OCI-LY1 (cell line): Measurements from ENCODE around the gene MBD6.

Experiments
- H2AFZ ChIP-seq: fragments of 200-600 bp; sonication (generic), shearing (Covaris generic); 2 replicates; pipeline ENCODE4 v1.6.0; 2014; ENCODE audit warnings: antibody characterized with exemption, mild to moderate bottlenecking, low read length
- H3F3A ChIP-seq: fragments of 200-600 bp; sonication (generic), shearing (Covaris generic); 2 replicates; pipeline ENCODE4 v1.6.0; 2014; ENCODE audit warnings: mild to moderate bottlenecking, antibody characterized with exemption, low read length, moderate library complexity; ENCODE audit not compliant: insufficient read depth
- H3K27ac ChIP-seq: fragments of 200-600 bp; sonication (generic); 2 replicates; pipeline ENCODE4 v1.5.1; 2014; ENCODE audit warnings: low read length, mixed run types, mild to moderate bottlenecking, low read depth; ENCODE audit not compliant: poor library complexity, severe bottlenecking
- H3K27me3 ChIP-seq: fragments of 200-600 bp; sonication (generic); 2 replicates; pipeline ENCODE4 v1.6.0; 2014; ENCODE audit warnings: antibody characterized with exemption, mild to moderate bottlenecking, low read length, moderate library complexity; ENCODE audit not compliant: insufficient read depth
- H3K36me3 ChIP-seq: fragments of 200-600 bp; sonication (generic); 2 replicates; pipeline ENCODE4 v1.6.1; 2014; ENCODE audit warnings: mild to moderate bottlenecking, antibody characterized with exemption, low read length, moderate library complexity, mixed read lengths; ENCODE audit not compliant: insufficient read depth
- H3K4me1 ChIP-seq: fragments of 200-600 bp; sonication (generic); 2 replicates; pipeline ENCODE4 v1.5.1; 2014; ENCODE audit warnings: mild to moderate bottlenecking, low read length, moderate library complexity; ENCODE audit not compliant: insufficient read depth, severe bottlenecking
- H3K4me2 ChIP-seq: fragments of 200-600 bp; sonication (generic), shearing (Covaris generic); 2 replicates; pipeline ENCODE4 v1.6.1; 2014; ENCODE audit warnings: low read length
- H3K4me3 ChIP-seq: fragments of 200-600 bp; sonication (generic); 2 replicates; pipeline ENCODE4 v1.5.1; 2014; ENCODE audit warnings: low read length, low read depth, mild to moderate bottlenecking, mixed read lengths; ENCODE audit not compliant: poor library complexity, severe bottlenecking
- H3K79me2 ChIP-seq: fragments of 200-600 bp; shearing (Covaris generic); 2 replicates; pipeline ENCODE4 v1.6.1; 2016; ENCODE audit warnings: mixed run types, low read length, mixed read lengths; ENCODE audit not compliant: insufficient read depth
- H3K9ac ChIP-seq: fragments of 200-600 bp; sonication (generic), shearing (Covaris generic); 2 replicates; pipeline ENCODE4 v1.6.1; 2014; ENCODE audit warnings: mild to moderate bottlenecking, low read length, mixed read lengths
- H3K9me2 ChIP-seq: fragments of 200-600 bp; sonication (generic), shearing (Covaris generic); 2 replicates; pipeline ENCODE4 v1.6.1; 2014; ENCODE audit warnings: low read depth, mild to moderate bottlenecking, low read length, mixed read lengths
- H3K9me3 ChIP-seq: fragments of 200-600 bp; shearing (Covaris generic); 2 replicates; pipeline ENCODE4 v1.6.1; 2014; ENCODE audit warnings: low read length, mixed read lengths
- H4K20me1 ChIP-seq: fragments of 200-600 bp; sonication (generic), shearing (Covaris generic); 2 replicates; pipeline ENCODE4 v1.6.0; 2016; ENCODE audit warnings: mild to moderate bottlenecking, low read length; ENCODE audit not compliant: insufficient read depth
- EZH2 ChIP-seq: fragments of 200-600 bp; sonication (generic), shearing (Covaris generic); IDR thresholded peaks from 2 replicates; pipeline ENCODE4 v1.8.0; 2017; ENCODE audit warnings: borderline replicate concordance, mixed run types, mild to moderate bottlenecking, antibody characterized with exemption, low read length, moderate library complexity, mixed read lengths
- TF ChIP-seq, protein P1 (sequence below): fragments of 200-600 bp; sonication (generic), shearing (Covaris generic); IDR thresholded peaks from 2 replicates; pipeline ENCODE4 v1.5.1; 2017; ENCODE audit warnings: mild to moderate bottlenecking, antibody characterized with exemption, low read length, moderate library complexity, mixed read lengths

The MBD6 gene

DNA sequence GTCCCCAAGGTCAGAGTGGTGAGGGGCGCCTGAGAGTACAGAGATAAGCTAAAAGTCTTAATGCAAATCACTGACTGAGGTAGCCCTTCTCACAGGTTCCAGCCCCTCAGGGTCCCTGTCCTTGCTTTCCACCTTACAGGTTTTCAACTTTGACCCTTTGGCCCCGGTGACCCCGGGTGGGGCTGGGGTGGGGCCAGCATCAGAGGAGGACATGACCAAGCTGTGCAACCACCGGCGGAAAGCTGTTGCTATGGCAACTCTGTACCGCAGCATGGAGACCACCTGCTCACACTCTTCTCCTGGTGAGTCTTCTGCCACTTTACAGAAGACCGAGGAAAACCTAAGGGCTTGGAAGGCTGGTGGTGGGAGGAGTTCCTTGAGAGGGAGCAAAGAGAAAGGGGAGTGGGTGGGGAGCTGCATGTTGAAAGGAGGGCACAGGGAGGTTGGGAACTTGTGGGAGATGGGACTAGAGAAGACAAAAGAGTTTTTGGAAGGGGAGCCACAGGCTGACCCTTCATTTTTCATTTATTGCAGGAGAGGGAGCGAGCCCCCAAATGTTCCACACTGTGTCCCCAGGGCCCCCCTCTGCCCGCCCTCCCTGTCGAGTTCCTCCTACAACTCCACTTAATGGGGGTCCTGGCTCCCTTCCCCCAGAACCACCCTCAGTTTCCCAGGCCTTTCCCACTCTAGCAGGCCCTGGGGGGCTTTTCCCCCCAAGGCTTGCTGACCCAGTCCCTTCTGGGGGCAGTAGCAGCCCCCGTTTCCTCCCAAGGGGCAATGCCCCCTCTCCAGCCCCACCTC lies 2.4 kb downstream of the MBD6 start:
- Histone ChIP-seq H3F3A (0 out of 2 replicates have a peak, but pooled peaks cover 7% of the 10 kb centered on the region), H3K9me2 (no peaks in the 10 kb centered on the region), H3K4me3 (peak overlapping the region; percentile 75), H2AFZ (no peak overlapping the region), H3K9ac (peak overlapping the region; percentile 38; the same call in 1 of the 2 replicates), H3K27me3 (no peaks in the 10 kb centered on the region), H3K9me3 (no peaks in the 10 kb centered on the region), H4K20me1 (no peaks in the 10 kb centered on the region), H3K79me2 (no peaks in the 10 kb centered on the region), H3K27ac (peak overlapping the region; percentile 85), H3K4me1 (peaks cover 37% of the 10 kb centered on the region), H3K4me2 (peak overlapping the region; percentile 93), H3K36me3 (peaks cover 45% of the 10 kb centered on the region)
- TF ChIP-seq EZH2: no peak
- TF ChIP-seq, protein P1, sequence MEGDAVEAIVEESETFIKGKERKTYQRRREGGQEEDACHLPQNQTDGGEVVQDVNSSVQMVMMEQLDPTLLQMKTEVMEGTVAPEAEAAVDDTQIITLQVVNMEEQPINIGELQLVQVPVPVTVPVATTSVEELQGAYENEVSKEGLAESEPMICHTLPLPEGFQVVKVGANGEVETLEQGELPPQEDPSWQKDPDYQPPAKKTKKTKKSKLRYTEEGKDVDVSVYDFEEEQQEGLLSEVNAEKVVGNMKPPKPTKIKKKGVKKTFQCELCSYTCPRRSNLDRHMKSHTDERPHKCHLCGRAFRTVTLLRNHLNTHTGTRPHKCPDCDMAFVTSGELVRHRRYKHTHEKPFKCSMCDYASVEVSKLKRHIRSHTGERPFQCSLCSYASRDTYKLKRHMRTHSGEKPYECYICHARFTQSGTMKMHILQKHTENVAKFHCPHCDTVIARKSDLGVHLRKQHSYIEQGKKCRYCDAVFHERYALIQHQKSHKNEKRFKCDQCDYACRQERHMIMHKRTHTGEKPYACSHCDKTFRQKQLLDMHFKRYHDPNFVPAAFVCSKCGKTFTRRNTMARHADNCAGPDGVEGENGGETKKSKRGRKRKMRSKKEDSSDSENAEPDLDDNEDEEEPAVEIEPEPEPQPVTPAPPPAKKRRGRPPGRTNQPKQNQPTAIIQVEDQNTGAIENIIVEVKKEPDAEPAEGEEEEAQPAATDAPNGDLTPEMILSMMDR: no peak

DNA sequence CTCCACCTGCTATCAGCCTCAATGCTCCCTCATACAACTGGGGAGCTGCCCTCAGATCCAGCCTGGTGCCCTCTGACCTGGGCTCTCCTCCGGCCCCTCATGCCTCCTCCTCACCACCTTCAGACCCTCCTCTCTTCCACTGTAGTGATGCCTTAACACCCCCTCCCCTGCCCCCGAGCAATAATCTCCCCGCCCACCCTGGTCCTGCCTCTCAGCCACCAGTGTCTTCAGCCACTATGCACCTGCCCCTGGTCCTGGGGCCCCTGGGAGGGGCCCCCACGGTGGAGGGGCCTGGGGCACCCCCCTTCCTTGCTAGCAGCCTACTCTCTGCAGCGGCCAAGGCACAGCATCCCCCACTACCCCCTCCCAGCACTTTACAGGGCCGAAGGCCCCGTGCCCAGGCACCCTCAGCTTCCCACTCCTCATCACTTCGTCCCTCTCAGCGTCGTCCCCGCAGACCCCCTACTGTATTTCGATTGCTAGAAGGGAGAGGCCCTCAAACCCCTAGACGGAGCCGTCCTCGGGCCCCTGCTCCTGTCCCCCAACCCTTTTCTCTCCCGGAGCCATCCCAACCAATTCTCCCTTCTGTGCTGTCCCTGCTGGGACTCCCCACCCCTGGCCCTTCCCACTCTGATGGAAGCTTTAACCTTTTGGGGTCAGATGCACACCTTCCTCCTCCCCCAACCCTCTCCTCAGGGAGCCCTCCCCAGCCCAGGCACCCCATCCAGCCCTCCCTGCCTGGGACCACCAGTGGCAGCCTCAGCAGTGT lies 3.2 kb downstream of the MBD6 start:
- peaks cover 53% of the 10 kb centered on the region for H3K36me3 ChIP-seq
- TF ChIP-seq, protein P1: no peak
- no peak for TF ChIP-seq EZH2
- H3K9ac ChIP-seq: no peak overlapping the region
- H3K9me2 ChIP-seq: no peaks in the 10 kb centered on the region
- no peaks in the 10 kb centered on the region for H3K27me3 ChIP-seq
- H3K79me2 ChIP-seq: no peaks in the 10 kb centered on the region
- no peak overlapping the region for H3K27ac ChIP-seq
- H3K4me2 ChIP-seq: no peak overlapping the region
- no peak overlapping the region for H2AFZ ChIP-seq
- H4K20me1 ChIP-seq: no peaks in the 10 kb centered on the region
- H3K4me3 ChIP-seq: no peak overlapping the region
- no peaks in the 10 kb centered on the region for H3K9me3 ChIP-seq
- peaks cover 36% of the 10 kb centered on the region for H3K4me1 ChIP-seq
- 0 out of 2 replicates have a peak, but pooled peaks cover 7% of the 10 kb centered on the region for H3F3A ChIP-seq

- Histone ChIP-seq H4K20me1 (no peaks in the 10 kb centered on the region), H2AFZ (no peak overlapping the region), H3K9me3 (no peaks in the 10 kb centered on the region), H3K9ac (no peak overlapping the region), H3K9me2 (no peaks in the 10 kb centered on the region), H3K4me1 (peaks cover 27% of the 10 kb centered on the region), H3K4me2 (no peak overlapping the region), H3K27me3 (no peaks in the 10 kb centered on the region), H3K79me2 (no peaks in the 10 kb centered on the region), H3K27ac (no peak overlapping the region), H3K4me3 (no peak overlapping the region), H3K36me3 (peaks cover 60% of the 10 kb centered on the region), H3F3A (0 out of 2 replicates have a peak, but pooled peaks cover 7% of the 10 kb centered on the region)
- TF ChIP-seq, protein P1: no peak
- no peak for TF ChIP-seq EZH2
Measured at GRCh38 chr12:57526477-57527126, 4.0 kb downstream of the MBD6 start.
